Stimulated activated naive CD8-positive, alpha-beta T cell treated with anti-CD3 and anti-CD28 coated beads, Interleukin-15, Interleukin-2, amounts not matched to agents 100 ng/mL and 50 ng/mL, for 24 hours (primary cell): ENCODE data around the gene TENT4A.

Experiments used
- H3K27ac Mint-ChIP-seq: one replicate; pipeline ENCODE4 v1.8.0; 2021; ENCODE audit warnings: mild to moderate bottlenecking, mixed read lengths
- H3K27me3 Mint-ChIP-seq: one replicate; pipeline ENCODE4 v1.8.0; 2021; ENCODE audit warnings: mixed read lengths
- H3K36me3 Mint-ChIP-seq: one replicate; pipeline ENCODE4 v1.8.0; 2021; ENCODE audit warnings: low read depth, mixed read lengths
- H3K4me1 Mint-ChIP-seq: one replicate; pipeline ENCODE4 v1.8.0; 2021; ENCODE audit warnings: low read depth, mixed read lengths
- H3K4me3 Mint-ChIP-seq: one replicate; pipeline ENCODE4 v1.8.0; 2021; ENCODE audit warnings: mild to moderate bottlenecking, mixed read lengths
- H3K9me3 Mint-ChIP-seq: one replicate; pipeline ENCODE4 v1.8.0; 2021; ENCODE audit warnings: mixed read lengths

The TENT4A gene

DNA sequence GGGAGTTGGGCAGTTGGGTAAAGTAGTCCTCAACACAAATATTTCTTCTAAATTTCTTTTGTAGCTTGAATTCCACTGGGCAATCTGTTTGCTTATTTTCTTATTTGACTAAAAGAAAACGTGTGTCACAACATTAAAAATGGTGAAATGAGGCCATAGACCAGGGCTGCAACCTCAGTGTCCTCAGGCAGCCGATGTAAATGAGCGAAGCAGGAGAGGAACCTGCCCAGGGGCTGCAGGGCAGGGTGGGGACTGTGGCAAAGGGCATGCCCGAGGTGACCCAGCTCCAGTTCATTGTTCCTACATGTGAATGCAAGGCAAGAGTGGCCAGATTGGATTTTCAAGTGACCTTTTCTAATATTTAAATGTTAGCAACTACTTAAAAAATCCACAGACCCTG lies 74.7 kb downstream of the TENT4A start:
- H3K4me3 Mint-ChIP-seq, result no peak overlapping the region
- H3K9me3 Mint-ChIP-seq, result no peaks in the 10 kb centered on the region
- no peak overlapping the region for H3K27ac Mint-ChIP-seq
- H3K4me1 Mint-ChIP-seq, result peaks cover 7% of the 10 kb centered on the region
- no peaks in the 10 kb centered on the region for H3K36me3 Mint-ChIP-seq
- H3K27me3 Mint-ChIP-seq, result peaks cover 4% of the 10 kb centered on the region

DNA sequence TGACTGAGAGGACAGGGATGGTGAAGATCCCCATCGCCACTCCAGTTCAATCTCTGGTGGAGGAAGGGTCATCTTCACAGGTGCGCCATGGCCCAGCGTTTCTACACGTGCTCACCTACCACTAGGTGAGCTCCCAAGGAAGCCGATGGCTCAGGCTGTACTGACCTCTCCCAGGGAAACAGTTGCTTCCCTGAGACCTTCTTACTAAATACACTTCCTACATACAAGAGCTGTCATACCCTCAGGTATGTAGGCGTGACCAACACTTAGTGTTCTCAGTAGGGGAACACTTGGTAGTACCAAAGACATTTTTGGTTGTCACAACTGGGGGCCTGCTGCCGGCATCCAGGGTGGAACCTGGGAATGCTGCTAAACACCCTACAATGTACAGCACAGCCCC lies 75.2 kb downstream of the TENT4A start:
- H3K27ac Mint-ChIP-seq, result no peak overlapping the region
- no peak overlapping the region for H3K4me3 Mint-ChIP-seq
- no peaks in the 10 kb centered on the region for H3K36me3 Mint-ChIP-seq
- H3K27me3 Mint-ChIP-seq, result peaks cover 4% of the 10 kb centered on the region
- no peaks in the 10 kb centered on the region for H3K9me3 Mint-ChIP-seq
- peaks cover 11% of the 10 kb centered on the region for H3K4me1 Mint-ChIP-seq

DNA sequence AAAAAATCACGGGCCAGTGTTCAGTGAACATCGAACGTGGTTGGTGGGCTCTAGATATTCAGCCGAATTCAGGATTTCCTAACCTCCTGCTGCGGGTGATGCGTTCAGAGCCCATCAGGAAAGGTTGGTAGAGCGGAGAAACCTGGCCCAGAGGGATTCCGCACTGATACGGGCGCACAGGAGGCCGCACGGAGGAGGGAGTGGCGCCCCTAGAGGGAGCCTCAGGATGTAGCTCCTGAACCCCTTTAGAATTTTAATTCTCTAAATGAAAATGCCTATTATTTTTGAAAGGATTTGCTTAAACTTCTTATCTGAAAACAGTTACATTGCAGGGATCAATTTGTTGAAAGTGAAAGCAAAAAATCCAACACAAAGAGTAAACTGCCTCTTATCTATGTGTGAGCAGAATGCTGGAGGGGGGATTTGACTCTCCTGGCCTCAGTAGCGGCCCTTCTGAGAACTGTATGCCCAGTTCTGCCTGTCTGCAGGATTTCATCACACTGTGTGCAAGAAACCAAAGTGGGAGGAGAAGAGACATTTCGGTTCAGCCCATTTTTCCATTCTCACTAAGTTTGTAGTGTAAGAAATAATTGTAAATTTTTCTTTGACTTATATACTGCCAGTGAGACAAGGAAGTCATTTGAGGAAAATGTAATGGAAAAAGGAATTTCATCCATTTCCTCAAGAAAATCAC lies 75.9 kb downstream of the TENT4A start:
- H3K4me1 Mint-ChIP-seq, result peaks cover 12% of the 10 kb centered on the region
- H3K36me3 Mint-ChIP-seq, result no peaks in the 10 kb centered on the region
- no peak overlapping the region for H3K4me3 Mint-ChIP-seq
- no peaks in the 10 kb centered on the region for H3K9me3 Mint-ChIP-seq
- peaks cover 4% of the 10 kb centered on the region for H3K27me3 Mint-ChIP-seq
- H3K27ac Mint-ChIP-seq, result no peak overlapping the region

DNA sequence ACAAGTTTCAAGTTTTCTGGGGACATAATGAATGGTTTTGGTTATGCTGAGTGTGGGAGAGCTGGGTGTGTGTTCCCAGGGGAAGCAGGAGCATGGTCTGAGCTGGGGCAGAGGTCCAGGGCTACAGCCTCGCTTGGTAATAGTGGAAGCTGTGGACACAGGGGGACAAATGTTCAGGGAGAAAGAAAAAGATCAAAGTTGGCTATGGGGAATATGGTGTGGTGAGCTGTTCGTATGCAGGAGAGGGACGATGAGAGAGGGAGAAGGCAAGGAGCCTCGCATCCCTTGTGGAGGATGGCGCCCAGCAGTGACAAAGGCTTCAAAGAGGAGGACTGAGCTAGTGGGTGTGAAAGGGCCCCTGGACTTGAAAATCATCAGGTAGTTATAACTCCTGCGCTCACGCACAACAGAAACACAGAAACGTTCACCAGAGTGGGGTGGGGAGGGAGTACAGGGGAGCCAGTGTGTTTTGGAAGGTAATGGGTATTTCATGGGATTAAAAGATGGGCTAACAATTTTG lies 77.2 kb downstream of the TENT4A start:
- Mint-ChIP-seq H3K27ac (no peak overlapping the region), H3K4me1 (peaks cover 11% of the 10 kb centered on the region)

DNA sequence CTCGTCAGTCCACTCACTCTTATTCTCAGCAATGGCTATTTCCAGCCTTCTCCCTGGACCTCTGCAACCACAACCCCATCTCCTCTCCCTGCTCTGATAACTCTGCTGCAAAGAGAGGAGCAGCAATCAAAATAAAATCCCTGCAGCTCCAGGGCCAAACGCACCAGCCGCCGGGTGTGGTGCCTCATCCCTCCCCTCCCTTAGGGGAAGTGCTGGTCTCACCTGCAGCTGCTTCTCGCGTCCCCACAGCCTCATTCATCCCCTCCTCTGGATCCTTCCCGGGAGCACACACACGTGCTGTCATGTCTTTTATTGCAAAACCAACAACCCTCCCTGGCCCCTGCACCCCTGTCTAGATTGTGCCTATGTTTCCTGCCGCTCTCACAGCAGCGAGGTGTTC lies 77.8 kb downstream of the TENT4A start:
- no peaks in the 10 kb centered on the region for H3K36me3 Mint-ChIP-seq
- no peaks in the 10 kb centered on the region for H3K9me3 Mint-ChIP-seq
- H3K27me3 Mint-ChIP-seq, result peaks cover 7% of the 10 kb centered on the region
- no peak overlapping the region for H3K27ac Mint-ChIP-seq
- no peak overlapping the region for H3K4me3 Mint-ChIP-seq
- H3K4me1 Mint-ChIP-seq, result peaks cover 5% of the 10 kb centered on the region

More for the DNA sequence above, 77.2 kb downstream of the TENT4A start:
- no peaks in the 10 kb centered on the region for H3K36me3 Mint-ChIP-seq
- no peak overlapping the region for H3K4me3 Mint-ChIP-seq
- no peaks in the 10 kb centered on the region for H3K9me3 Mint-ChIP-seq
- H3K27me3 Mint-ChIP-seq, result peaks cover 5% of the 10 kb centered on the region

DNA sequence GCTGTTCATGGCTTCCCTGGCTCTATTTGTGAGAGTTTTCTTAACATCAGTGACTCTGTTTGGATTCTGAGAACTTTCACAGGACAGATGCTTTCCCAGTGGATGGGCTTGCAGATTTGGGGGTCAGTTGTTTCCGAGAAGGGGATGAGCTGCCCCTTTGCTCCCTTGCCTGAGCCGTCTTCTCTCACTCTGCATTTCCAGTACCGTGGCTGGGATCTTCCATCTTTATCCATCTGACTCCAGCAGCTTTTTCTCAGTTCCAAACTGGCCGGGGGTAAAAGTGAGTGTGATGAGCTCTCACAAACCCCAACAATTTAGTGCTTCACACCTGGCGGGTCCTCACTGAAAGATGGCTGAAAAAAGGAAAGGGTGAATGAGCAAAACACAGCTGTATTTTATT lies 79.1 kb downstream of the TENT4A start:
- H3K4me3 Mint-ChIP-seq, result no peak overlapping the region
- H3K27ac Mint-ChIP-seq, result no peak overlapping the region
- H3K27me3 Mint-ChIP-seq, result peaks cover 7% of the 10 kb centered on the region

DNA sequence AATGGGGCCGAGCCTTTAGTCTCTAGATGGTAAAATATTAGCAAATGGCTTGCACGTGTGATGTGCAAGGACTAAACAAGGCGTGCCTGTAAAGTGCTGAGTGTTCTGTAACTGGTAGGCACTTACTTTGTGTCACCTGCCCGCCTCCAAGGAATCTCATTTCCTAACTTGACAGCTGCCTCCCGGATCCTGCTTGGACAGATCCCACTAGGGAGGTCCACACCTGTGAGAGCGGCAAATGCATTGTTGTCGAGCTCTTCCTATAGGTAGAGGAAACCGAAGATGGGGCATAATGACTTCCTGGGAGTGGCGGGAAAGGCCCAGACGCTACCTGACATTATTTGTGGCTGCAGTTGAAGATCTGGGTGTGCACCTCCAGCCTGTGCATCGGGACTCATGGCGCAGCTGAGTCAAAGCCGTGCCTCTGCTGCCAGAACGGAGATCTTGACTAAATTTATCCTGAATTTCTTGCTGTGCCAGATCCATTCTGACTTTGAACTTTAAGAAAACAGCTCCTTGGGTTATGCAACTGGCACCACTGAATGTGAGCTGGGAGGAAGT lies 79.8 kb downstream of the TENT4A start:
- Mint-ChIP-seq H3K27ac (no peak overlapping the region), H3K36me3 (no peaks in the 10 kb centered on the region), H3K27me3 (peaks cover 7% of the 10 kb centered on the region), H3K4me1 (peaks cover 5% of the 10 kb centered on the region), H3K4me3 (no peak overlapping the region), H3K9me3 (no peaks in the 10 kb centered on the region)

More for the DNA sequence above, 79.1 kb downstream of the TENT4A start:
- H3K36me3 Mint-ChIP-seq, result no peaks in the 10 kb centered on the region
- peaks cover 5% of the 10 kb centered on the region for H3K4me1 Mint-ChIP-seq
- H3K9me3 Mint-ChIP-seq, result no peaks in the 10 kb centered on the region

DNA sequence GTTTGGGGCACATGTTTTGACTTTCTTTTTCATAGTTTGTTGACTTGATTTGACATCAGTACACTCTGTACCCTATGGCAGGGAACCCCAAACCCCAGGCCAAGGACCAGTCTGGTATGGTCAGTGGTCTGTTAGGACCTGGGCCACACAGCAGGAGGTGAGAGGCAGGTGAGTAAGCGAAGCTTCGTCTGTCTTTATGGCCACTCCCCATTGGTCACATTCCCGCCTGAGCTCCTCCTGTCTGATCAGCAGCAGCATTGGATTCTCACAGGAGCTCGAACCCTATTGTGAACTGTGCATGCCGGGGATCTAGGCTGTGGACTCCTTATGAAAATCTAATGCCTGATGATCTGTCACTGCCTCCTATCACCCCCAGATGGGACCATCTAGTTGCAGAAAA lies 88.0 kb downstream of the TENT4A start:
- no peaks in the 10 kb centered on the region for H3K9me3 Mint-ChIP-seq
- H3K27me3 Mint-ChIP-seq, result peaks cover 12% of the 10 kb centered on the region
- no peaks in the 10 kb centered on the region for H3K36me3 Mint-ChIP-seq
- no peak overlapping the region for H3K27ac Mint-ChIP-seq
- no peaks in the 10 kb centered on the region for H3K4me1 Mint-ChIP-seq
- no peak overlapping the region for H3K4me3 Mint-ChIP-seq

DNA sequence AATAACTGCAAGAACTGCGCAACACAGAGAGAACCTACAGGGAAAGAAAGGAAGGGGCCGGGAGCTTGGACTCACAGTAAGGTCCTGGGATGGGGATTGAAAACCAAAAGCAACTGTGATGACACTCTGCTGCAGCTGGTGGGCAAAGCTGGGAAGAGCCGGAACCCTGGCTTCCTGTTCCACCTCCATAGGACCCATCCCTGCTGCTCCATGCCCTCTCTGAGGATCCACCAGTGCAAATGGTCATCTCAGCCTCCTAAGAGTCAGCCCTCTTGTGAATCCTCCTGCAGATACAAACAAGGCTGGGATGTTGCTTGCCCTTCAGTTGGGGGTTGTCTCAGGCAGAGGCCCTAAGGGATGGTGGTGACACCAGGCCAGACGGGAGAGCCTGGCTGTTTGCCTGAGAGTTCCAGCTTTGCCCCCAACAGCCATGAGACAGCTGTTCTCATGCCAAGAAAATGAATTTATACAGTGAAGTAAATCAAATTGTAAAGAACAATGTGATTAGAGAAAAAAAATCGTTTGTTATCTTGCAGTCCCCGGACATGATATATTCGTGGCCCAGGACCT lies 90.8 kb downstream of the TENT4A start:
- Mint-ChIP-seq H3K36me3 (no peaks in the 10 kb centered on the region), H3K9me3 (peaks cover 5% of the 10 kb centered on the region), H3K27ac (no peak overlapping the region), H3K4me3 (no peak overlapping the region), H3K27me3 (peaks cover 19% of the 10 kb centered on the region), H3K4me1 (no peaks in the 10 kb centered on the region)

DNA sequence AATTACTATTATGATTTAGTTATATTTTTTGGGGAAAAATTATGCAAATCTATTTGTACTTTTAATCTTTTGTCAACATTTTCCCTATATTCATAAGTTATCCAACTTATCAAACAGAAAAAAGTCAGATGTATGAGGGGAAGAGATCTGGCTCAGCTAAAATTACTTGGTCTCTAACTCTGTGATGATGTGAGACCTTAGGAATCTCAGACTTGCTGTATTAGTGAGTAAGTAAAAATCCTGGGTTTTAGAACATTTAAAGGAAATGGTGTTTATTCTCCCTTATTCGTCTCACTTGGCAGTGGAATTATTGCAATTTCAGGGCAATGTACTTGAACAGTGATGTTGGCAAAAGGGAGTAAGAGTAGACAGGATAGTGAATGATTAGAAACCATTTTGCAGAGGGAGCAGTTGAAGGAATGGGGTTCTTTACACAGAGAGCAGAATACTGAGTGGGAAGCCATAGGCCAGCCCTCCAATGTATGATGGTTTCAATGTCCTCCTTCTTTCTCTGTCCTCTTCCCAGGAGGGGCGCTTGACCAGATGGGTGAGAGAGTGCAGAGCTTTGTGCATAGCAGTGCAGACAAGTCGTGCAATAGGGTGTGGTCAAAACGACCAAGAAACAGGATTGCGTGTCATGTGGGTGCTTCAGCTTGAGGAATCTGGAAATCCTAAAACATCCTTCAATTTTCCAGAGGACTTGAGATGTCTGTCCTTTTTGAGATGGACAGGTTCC lies 91.7 kb downstream of the TENT4A start:
- Mint-ChIP-seq H3K9me3 (peaks cover 5% of the 10 kb centered on the region), H3K4me1 (no peaks in the 10 kb centered on the region), H3K36me3 (no peaks in the 10 kb centered on the region), H3K27me3 (peaks cover 16% of the 10 kb centered on the region), H3K4me3 (no peak overlapping the region), H3K27ac (no peak overlapping the region)

DNA sequence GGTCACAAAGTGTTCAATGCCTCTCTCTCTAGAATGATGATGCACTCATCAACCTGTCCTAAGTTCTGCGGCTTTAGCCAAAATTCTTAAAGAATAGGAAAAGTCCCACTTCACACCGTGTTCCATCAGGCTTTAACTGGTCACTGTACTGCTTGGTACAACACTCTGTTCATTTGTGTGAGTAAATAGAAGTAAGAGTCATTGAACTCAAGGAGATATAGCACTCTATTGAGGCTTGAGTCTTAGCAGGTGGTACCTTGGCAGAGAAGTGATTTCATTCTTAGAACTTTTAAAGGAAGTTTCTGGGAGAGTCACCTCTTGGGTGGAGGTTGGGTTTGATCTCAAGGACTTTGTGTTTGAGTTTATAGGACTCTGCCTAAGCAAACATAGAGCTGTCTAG lies 92.6 kb downstream of the TENT4A start:
- Mint-ChIP-seq H3K36me3 (no peaks in the 10 kb centered on the region), H3K27me3 (peaks cover 16% of the 10 kb centered on the region), H3K4me3 (no peak overlapping the region), H3K4me1 (no peaks in the 10 kb centered on the region), H3K9me3 (peaks cover 5% of the 10 kb centered on the region), H3K27ac (no peak overlapping the region)
